ENCODE data around the gene FHIT.

- TF ChIP-seq CTCF (conservative IDR thresholded peaks at IDR 0.05; ENCODE audit: low read depth, low read length), result no peak
- no peak for TF ChIP-seq EZH2phosphoT487 (IDR thresholded peaks at IDR 0.05; ENCODE audit: borderline replicate concordance, low read length)
- TF ChIP-seq EZH2 (IDR thresholded peaks at IDR 0.05; ENCODE audit: low read length, unreplicated experiment), result no peak
Measured at GRCh38 chr3:60395173-60395762, 856.0 kb downstream of the FHIT start.

All from PC-3 (cell line).